MCF 10A (cell line): ENCODE measurements around the gene BASP1. TPM values are rescaled to one million over a fixed set of nuclear protein-coding genes. Genes with fewer than 3 reads are reported as not detected.

ENCODE experiments used
- BruUV-seq: library from RNA; stranded (reverse); fragments of 400-500 nt; replicated peaks from 2 replicates; lab custom pipeline; 2021; lab: Mats Ljungman, UMichigan
- CTCF ChIA-PET: fragments of 300-600 bp; sonication (Branson Sonifier 250); formaldehyde crosslinking; extraction: SDS; loops from one replicate; lab custom pipeline; 2021; ENCODE audit warnings: antibody characterized with exemption, inconsistent platforms; lab: Yijun Ruan, JAX
- POLR2A ChIA-PET: fragments of 300-600, 350-650 bp; sonication (Branson Sonifier 250); formaldehyde crosslinking; extraction: SDS; loops from one replicate; lab custom pipeline; 2020; ENCODE audit warnings: antibody characterized with exemption, inconsistent platforms; lab: Yijun Ruan, JAX
- DNase-seq: peaks from one replicate; pipeline ENCODE4 v3.0.0-alpha.2; 2018; ENCODE audit not compliant: unreplicated experiment
- H3K27ac Mint-ChIP-seq: one replicate; pipeline ENCODE4 v1.8.0; 2022; ENCODE audit warnings: mild to moderate bottlenecking, low read depth, mixed read lengths; ENCODE audit not compliant: unreplicated experiment
- H3K27me3 Mint-ChIP-seq: one replicate; pipeline ENCODE4 v1.8.0; 2022; ENCODE audit warnings: mixed read lengths; ENCODE audit not compliant: insufficient read depth, unreplicated experiment
- H3K36me3 Mint-ChIP-seq: one replicate; pipeline ENCODE4 v1.8.0; 2022; ENCODE audit warnings: mild to moderate bottlenecking, moderate library complexity, mixed read lengths; ENCODE audit not compliant: insufficient read depth, unreplicated experiment
- H3K4me1 Mint-ChIP-seq: one replicate; pipeline ENCODE4 v1.8.0; 2022; ENCODE audit warnings: mixed read lengths; ENCODE audit not compliant: insufficient read depth, unreplicated experiment
- H3K4me3 Mint-ChIP-seq: one replicate; pipeline ENCODE4 v1.8.0; 2022; ENCODE audit warnings: mild to moderate bottlenecking, moderate library complexity, mixed read lengths; ENCODE audit not compliant: unreplicated experiment
- H3K9me3 Mint-ChIP-seq: one replicate; pipeline ENCODE4 v1.8.0; 2022; ENCODE audit warnings: mixed read lengths; ENCODE audit not compliant: unreplicated experiment
- intact Hi-C: fragments of 100-400 bp; cut with micrococcal nuclease; formaldehyde crosslinking; loops from 2 replicates; pipeline ENCODE4 v1.14.1; 2022
- total RNA-seq: library from RNA; stranded (reverse); gene quantifications from 2 replicates; pipeline ENCODE4 v1.2.3, GENCODE V29; 2022
- TF ChIP-seq, protein P1 (sequence below): fragments of 200-600 bp; IDR thresholded peaks from one replicate; pipeline ENCODE4 v1.8.0; 2022; ENCODE audit warnings: antibody characterized with exemption, mild to moderate bottlenecking; ENCODE audit not compliant: unreplicated experiment

Gene BASP1
- total RNA-seq, 1 experiment from 2014 or later = 84.5 TPM

- no peak for DNase-seq
- Mint-ChIP-seq H3K36me3 (no peaks in the 10 kb centered on the region), H3K27me3 (no peaks in the 10 kb centered on the region), H3K4me3 (no peak overlapping the region), H3K27ac (no peak overlapping the region), H3K9me3 (no peaks in the 10 kb centered on the region), H3K4me1 (no peaks in the 10 kb centered on the region)
- no TSS peak for BruUV-seq
- POLR2A ChIA-PET = interaction anchor here (0.7 kb wide), 1 partner anchor 13 kb away, joined by 4 read pairs; no protein-coding TSS in a partner anchor
- TF ChIP-seq, protein P1, sequence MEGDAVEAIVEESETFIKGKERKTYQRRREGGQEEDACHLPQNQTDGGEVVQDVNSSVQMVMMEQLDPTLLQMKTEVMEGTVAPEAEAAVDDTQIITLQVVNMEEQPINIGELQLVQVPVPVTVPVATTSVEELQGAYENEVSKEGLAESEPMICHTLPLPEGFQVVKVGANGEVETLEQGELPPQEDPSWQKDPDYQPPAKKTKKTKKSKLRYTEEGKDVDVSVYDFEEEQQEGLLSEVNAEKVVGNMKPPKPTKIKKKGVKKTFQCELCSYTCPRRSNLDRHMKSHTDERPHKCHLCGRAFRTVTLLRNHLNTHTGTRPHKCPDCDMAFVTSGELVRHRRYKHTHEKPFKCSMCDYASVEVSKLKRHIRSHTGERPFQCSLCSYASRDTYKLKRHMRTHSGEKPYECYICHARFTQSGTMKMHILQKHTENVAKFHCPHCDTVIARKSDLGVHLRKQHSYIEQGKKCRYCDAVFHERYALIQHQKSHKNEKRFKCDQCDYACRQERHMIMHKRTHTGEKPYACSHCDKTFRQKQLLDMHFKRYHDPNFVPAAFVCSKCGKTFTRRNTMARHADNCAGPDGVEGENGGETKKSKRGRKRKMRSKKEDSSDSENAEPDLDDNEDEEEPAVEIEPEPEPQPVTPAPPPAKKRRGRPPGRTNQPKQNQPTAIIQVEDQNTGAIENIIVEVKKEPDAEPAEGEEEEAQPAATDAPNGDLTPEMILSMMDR = no peak
- intact Hi-C loops = no loop called here
- CTCF ChIA-PET = no interaction called here
Measured at GRCh38 chr5:17325770-17326599, 108.6 kb downstream of the BASP1 start.
